Measurements from ENCODE around the gene MAD1L1. TPM values are rescaled to one million over a fixed set of nuclear protein-coding genes. Genes with fewer than 3 reads are reported as not detected.

Gene MAD1L1
- total and polyA plus RNA-seq, 4 donors: 12.8 to 20.7 (median 16.5) TPM

- WGBS: 96% methylated on average over 9 of the region's 9 CpGs
- H3K9ac ChIP-seq (ENCODE audit: low read depth in 1 of 2, low read length in 2 of 2): no peak overlapping the region
- no peak overlapping the region for H3K27ac ChIP-seq (ENCODE audit: low read depth in 1 of 2, low read length in 2 of 2)
- no peak overlapping the region for H3K4me3 ChIP-seq (ENCODE audit: low read depth in 1 of 3, low read length in 3 of 3)
- no peaks in the 10 kb centered on the region for H3K36me3 ChIP-seq (ENCODE audit: control insufficient read depth in 4 of 4, insufficient read depth in 3 of 4, low read depth in 1 of 4, low read length in 3 of 4)
- TF ChIP-seq ATF3 (IDR thresholded peaks at IDR 0.05): no peak
- TF ChIP-seq RXRA (IDR thresholded peaks at IDR 0.05): no peak
- no peak for TF ChIP-seq REST (IDR thresholded peaks at IDR 0.05)
- DNase-seq (ENCODE audit: low spot score): no peak
- peaks cover 0 to 2% (median 0%) of the 10 kb centered on the region in 4 donors for H3K4me1 ChIP-seq (ENCODE audit: control insufficient read depth in 4 of 4, insufficient read depth in 4 of 4, low read length in 3 of 4)
- no peaks in the 10 kb centered on the region for H3K27me3 ChIP-seq (ENCODE audit: control insufficient read depth in 4 of 4, insufficient read depth in 4 of 4, low read length in 3 of 4)
- H3K9me3 ChIP-seq (ENCODE audit: control insufficient read depth in 4 of 4, low read length in 3 of 4): no peaks in the 10 kb centered on the region
Measured at GRCh38 chr7:2108071-2108455, 124.7 kb downstream of the MAD1L1 start.

GRCh38 chr7:2107386-2108070 is 125.2 kb downstream of the MAD1L1 start:
- TF ChIP-seq FOXA1 (IDR thresholded peaks at IDR 0.05) (no peak), NR2F2 (IDR thresholded peaks at IDR 0.05) (no peak), REST (IDR thresholded peaks at IDR 0.05) (no peak), ATF3 (IDR thresholded peaks at IDR 0.05) (no peak), MAX (IDR thresholded peaks at IDR 0.05) (no peak), ZBTB33 (IDR thresholded peaks at IDR 0.05) (no peak), SP1 (IDR thresholded peaks at IDR 0.05) (no peak), HNF4G (IDR thresholded peaks at IDR 0.05) (no peak), EGR1 (IDR thresholded peaks at IDR 0.05; ENCODE audit: low read depth in 2 of 2) (no peak), TAF1 (conservative IDR thresholded peaks at IDR 0.05) (no peak), JUND (IDR thresholded peaks at IDR 0.05) (no peak), RXRA (IDR thresholded peaks at IDR 0.05) (no peak), CTCF (IDR thresholded peaks at IDR 0.05; ENCODE audit: low read depth, low read length, missing input control) (no peak), RAD21 (IDR thresholded peaks at IDR 0.05) (no peak), FOXA2 (IDR thresholded peaks at IDR 0.05) (no peak), GABPA (IDR thresholded peaks at IDR 0.05 in 1 of 2, conservative IDR thresholded peaks at IDR 0.05 in 1 of 2) (no peak)
- H3K9ac ChIP-seq (ENCODE audit: low read depth in 1 of 2, low read length in 2 of 2): no peak overlapping the region
- H3K9me3 ChIP-seq (ENCODE audit: control insufficient read depth in 4 of 4, low read length in 3 of 4): no peaks in the 10 kb centered on the region
- H3K27me3 ChIP-seq (ENCODE audit: control insufficient read depth in 4 of 4, insufficient read depth in 4 of 4, low read length in 3 of 4): no peaks in the 10 kb centered on the region
- H3K27ac ChIP-seq (ENCODE audit: low read depth in 1 of 2, low read length in 2 of 2): no peak overlapping the region
- peaks cover 0 to 2% (median 0%) of the 10 kb centered on the region in 4 donors for H3K4me1 ChIP-seq (ENCODE audit: control insufficient read depth in 4 of 4, insufficient read depth in 4 of 4, low read length in 3 of 4)
- WGBS: 91% methylated on average over 21 of the region's 21 CpGs
- no peaks in the 10 kb centered on the region for H3K36me3 ChIP-seq (ENCODE audit: control insufficient read depth in 4 of 4, insufficient read depth in 3 of 4, low read depth in 1 of 4, low read length in 3 of 4)
- no peak for DNase-seq (ENCODE audit: low spot score)
- no peak overlapping the region for H3K4me3 ChIP-seq (ENCODE audit: low read depth in 1 of 3, low read length in 3 of 3)
